ENCODE measurements around the gene PGRMC2. TPM values are rescaled to one million over a fixed set of nuclear protein-coding genes. Genes with fewer than 3 reads are reported as not detected.

The PGRMC2 gene
- total RNA-seq, 2 donors from 2014 or later = 14.8 to 20.2 TPM

DNA sequence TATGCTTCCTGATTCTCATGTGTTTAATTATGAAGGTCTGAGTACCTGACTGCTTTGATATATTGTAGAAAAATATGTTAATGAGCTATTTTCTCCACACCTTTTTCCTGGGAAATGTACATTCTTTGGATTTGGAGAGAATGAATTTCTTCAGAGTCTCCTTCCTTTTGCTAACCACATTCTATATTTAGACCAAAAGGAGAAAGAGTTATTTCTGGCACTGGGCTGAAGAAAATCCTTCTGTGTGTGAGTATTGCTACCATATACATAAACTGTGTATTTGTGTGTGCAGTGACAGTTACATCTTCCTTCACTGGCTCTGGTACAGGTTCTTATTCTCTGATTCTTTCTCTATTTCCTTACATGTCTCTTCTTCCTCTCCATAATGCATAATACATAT is 44.5 kb upstream of the PGRMC2 start:
- Histone ChIP-seq H3K4me3 (no peak overlapping the region), H3K4me1 (no peaks in the 10 kb centered on the region), H3K9me3 (no peaks in the 10 kb centered on the region), H3K27ac (no peak overlapping the region), H3K36me3 (replicated peaks in 1 of 2; ENCODE audit: insufficient read depth in 1 of 2, low read depth in 2 of 2) (no peaks in the 10 kb centered on the region), H3K27me3 (no peaks in the 10 kb centered on the region)
- ATAC-seq (no peak), DNase-seq (no peak)
- TF ChIP-seq POLR2A (IDR thresholded peaks at IDR 0.05) = no peak
- TF ChIP-seq, protein P1, sequence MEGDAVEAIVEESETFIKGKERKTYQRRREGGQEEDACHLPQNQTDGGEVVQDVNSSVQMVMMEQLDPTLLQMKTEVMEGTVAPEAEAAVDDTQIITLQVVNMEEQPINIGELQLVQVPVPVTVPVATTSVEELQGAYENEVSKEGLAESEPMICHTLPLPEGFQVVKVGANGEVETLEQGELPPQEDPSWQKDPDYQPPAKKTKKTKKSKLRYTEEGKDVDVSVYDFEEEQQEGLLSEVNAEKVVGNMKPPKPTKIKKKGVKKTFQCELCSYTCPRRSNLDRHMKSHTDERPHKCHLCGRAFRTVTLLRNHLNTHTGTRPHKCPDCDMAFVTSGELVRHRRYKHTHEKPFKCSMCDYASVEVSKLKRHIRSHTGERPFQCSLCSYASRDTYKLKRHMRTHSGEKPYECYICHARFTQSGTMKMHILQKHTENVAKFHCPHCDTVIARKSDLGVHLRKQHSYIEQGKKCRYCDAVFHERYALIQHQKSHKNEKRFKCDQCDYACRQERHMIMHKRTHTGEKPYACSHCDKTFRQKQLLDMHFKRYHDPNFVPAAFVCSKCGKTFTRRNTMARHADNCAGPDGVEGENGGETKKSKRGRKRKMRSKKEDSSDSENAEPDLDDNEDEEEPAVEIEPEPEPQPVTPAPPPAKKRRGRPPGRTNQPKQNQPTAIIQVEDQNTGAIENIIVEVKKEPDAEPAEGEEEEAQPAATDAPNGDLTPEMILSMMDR (IDR thresholded peaks at IDR 0.05) = no peak
- intact Hi-C loops (cut with DNase I) = no loop called here

DNA sequence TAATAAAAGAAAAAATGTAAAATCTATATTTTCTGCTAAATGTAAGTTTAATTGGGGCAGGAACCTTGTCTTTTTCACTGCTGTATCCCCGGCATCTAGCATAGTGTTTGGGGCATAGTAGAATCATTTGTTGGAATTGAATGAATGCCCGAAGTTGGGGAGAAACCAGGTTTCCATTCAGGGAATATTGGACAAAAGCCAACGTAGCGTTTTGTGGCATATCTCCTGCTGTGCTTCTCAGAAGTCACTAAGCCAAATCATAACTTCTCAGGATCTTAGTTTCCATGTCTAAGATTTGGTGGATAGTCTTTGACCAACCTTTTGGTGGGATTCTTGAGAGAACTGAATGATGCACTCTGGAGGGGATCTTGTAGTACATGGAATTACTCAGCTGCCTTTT is 42.0 kb upstream of the PGRMC2 start:
- WGBS, 2 donors = 68 to 75% methylated on average over 4 of the region's 4 CpGs
- no peak overlapping the region for H3K27ac ChIP-seq
- ATAC-seq (no peak), DNase-seq (no peak)
- H3K36me3 ChIP-seq (replicated peaks in 1 of 2; ENCODE audit: insufficient read depth in 1 of 2, low read depth in 2 of 2) = no peaks in the 10 kb centered on the region
- H3K9me3 ChIP-seq = no peaks in the 10 kb centered on the region
- intact Hi-C loops (cut with DNase I) = no loop called here
- H3K4me3 ChIP-seq = no peak overlapping the region
- no peaks in the 10 kb centered on the region for H3K4me1 ChIP-seq
- TF ChIP-seq, protein P1 (IDR thresholded peaks at IDR 0.05) = no peak
- no peak for TF ChIP-seq POLR2A (IDR thresholded peaks at IDR 0.05)
- H3K27me3 ChIP-seq = no peaks in the 10 kb centered on the region

DNA sequence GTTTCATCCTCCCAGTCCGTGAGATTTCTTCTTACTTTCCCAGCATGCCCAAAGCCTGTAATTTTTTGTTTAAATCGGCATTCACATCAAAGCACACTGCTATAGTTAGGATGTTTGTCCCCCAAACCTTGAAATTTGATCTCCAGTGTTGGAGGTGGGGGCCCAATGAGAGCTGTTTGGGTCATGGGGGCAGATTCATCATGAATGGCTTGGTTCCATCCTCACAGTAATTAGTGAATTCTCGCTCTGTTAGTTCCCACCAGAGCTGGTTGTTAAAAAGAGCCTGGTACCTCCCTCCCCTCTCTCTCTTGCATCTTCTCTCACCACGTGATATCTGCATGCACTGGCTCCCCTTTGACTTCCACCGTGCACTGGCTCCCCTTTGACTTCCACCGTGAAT is 40.5 kb upstream of the PGRMC2 start:
- no peaks in the 10 kb centered on the region for H3K36me3 ChIP-seq (replicated peaks in 1 of 2; ENCODE audit: insufficient read depth in 1 of 2, low read depth in 2 of 2)
- no peaks in the 10 kb centered on the region for H3K27me3 ChIP-seq
- ATAC-seq (no peak), DNase-seq (no peak)
- no peaks in the 10 kb centered on the region for H3K4me1 ChIP-seq
- no peak overlapping the region for H3K4me3 ChIP-seq
- WGBS, 2 donors = 82 to 93% methylated on average over 6 of the region's 6 CpGs
- no peaks in the 10 kb centered on the region for H3K9me3 ChIP-seq
- intact Hi-C loops (cut with DNase I) = no loop called here
- H3K27ac ChIP-seq = no peak overlapping the region
- TF ChIP-seq, protein P1 (IDR thresholded peaks at IDR 0.05) = no peak
- TF ChIP-seq POLR2A (IDR thresholded peaks at IDR 0.05) = no peak

GRCh38 chr4:128323401-128323800 is 35.8 kb upstream of the PGRMC2 start:
- ATAC-seq (no peak), DNase-seq (no peak)
- Histone ChIP-seq H3K4me3 (no peak overlapping the region), H3K4me1 (no peaks in the 10 kb centered on the region), H3K36me3 (replicated peaks in 1 of 2; ENCODE audit: insufficient read depth in 1 of 2, low read depth in 2 of 2) (no peaks in the 10 kb centered on the region), H3K9me3 (no peaks in the 10 kb centered on the region), H3K27me3 (no peaks in the 10 kb centered on the region), H3K27ac (no peak overlapping the region)
- intact Hi-C loops (cut with DNase I) = no loop called here
- WGBS, 2 donors = 52 to 83% methylated on average over 1 of the region's 1 CpG
- TF ChIP-seq, protein P1 (IDR thresholded peaks at IDR 0.05) = no peak
- TF ChIP-seq POLR2A (IDR thresholded peaks at IDR 0.05) = no peak

DNA sequence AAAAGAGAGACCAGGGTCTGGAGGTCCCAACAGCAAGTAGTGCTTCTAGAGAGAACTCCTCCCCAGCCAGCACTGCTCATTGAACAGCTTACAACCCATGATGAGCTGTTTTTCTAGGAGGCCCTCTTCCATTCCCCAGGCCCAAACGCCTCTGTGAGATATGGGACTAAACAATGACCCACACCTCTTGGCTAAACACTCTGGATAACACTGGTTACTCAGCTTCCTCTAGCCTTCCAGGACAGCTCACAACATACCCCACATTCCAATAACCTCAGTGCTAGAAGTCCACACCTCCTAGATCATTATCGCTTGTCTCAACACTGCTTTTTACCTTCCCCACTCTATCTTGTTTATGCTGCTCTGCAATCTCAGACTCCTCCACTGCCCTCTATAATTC is 35.4 kb upstream of the PGRMC2 start:
- Histone ChIP-seq H3K27ac (no peak overlapping the region), H3K4me3 (no peak overlapping the region), H3K4me1 (no peaks in the 10 kb centered on the region), H3K27me3 (no peaks in the 10 kb centered on the region), H3K9me3 (no peaks in the 10 kb centered on the region), H3K36me3 (replicated peaks in 1 of 2; ENCODE audit: insufficient read depth in 1 of 2, low read depth in 2 of 2) (no peaks in the 10 kb centered on the region)
- 24 to 63% methylated on average over 2 of the region's 2 CpGs for WGBS, 2 donors
- no peak for ATAC-seq
- intact Hi-C loops (cut with DNase I) = no loop called here
- TF ChIP-seq, protein P1 (IDR thresholded peaks at IDR 0.05) = no peak
- TF ChIP-seq POLR2A (IDR thresholded peaks at IDR 0.05) = no peak
- no peak for DNase-seq

Data from body of pancreas (tissue), 4 donors.